DOHH2 (cell line): Measurements from ENCODE around the gene KCTD5.
"Not testable (repeated sequence)": the region's sequence is repeated elsewhere in the genome, so short reads cannot be mapped to it uniquely, and the experiment has no call there.

Experiments
- CTCF ChIP-seq: fragments of 200-600 bp; sonication (generic); IDR thresholded peaks from one replicate; pipeline ENCODE4 v1.5.1; 2014; ENCODE audit warnings: antibody characterized with exemption, mild to moderate bottlenecking, low read depth, low read length; ENCODE audit not compliant: poor library complexity, severe bottlenecking
- EZH2phosphoT487 ChIP-seq: fragments of 200-600 bp; sonication (generic); IDR thresholded peaks from 2 replicates; pipeline ENCODE4 v1.6.1; 2017; ENCODE audit warnings: borderline replicate concordance, mild to moderate bottlenecking, antibody characterized with exemption, low read length, moderate library complexity, mixed read lengths

- TF ChIP-seq CTCF, EZH2phosphoT487: not testable (repeated sequence)
Measured at GRCh38 chr16:2639722-2640072, 42.6 kb upstream of the KCTD5 start.
